Fibroblast of lung (primary cell): Measurements from ENCODE around the gene PAM. TPM values are rescaled to one million over a fixed set of nuclear protein-coding genes. Genes with fewer than 3 reads are reported as not detected.
A peak's percentile ranks its signal among the peaks of the same experiment; 100 is the strongest.

Experiments used
- DNase-seq, 2 donors: peaks; one replicate each; pipeline versions ENCODE4 v3.0.0 to v3.0.0-alpha.2; 2010; ENCODE audit warnings: low read depth in 2 of 2
- H2AFZ ChIP-seq: 2 replicates; pipeline ENCODE4 v1.5.1; 2012; ENCODE audit warnings: low read length, control low read depth, inconsistent platforms
- H3K27ac ChIP-seq: 2 replicates; pipeline ENCODE4 v1.5.1; 2011; ENCODE audit warnings: low read length, control low read depth; ENCODE audit not compliant: insufficient read depth
- H3K27me3 ChIP-seq: 2 replicates; pipeline ENCODE4 v1.5.1; 2011; ENCODE audit warnings: mild to moderate bottlenecking, low read length; ENCODE audit not compliant: control insufficient read depth, insufficient read depth
- H3K36me3 ChIP-seq: 2 replicates; pipeline ENCODE4 v1.5.1; 2011; ENCODE audit warnings: low read length; ENCODE audit not compliant: control insufficient read depth, insufficient read depth
- H3K4me1 ChIP-seq: 2 replicates; pipeline ENCODE4 v1.5.1; 2011; ENCODE audit warnings: low read length; ENCODE audit not compliant: control insufficient read depth, insufficient read depth; ENCODE audit errors: extremely low read depth
- H3K4me2 ChIP-seq: 2 replicates; pipeline ENCODE4 v1.5.1; 2011; ENCODE audit warnings: low read length, control low read depth; ENCODE audit not compliant: insufficient read depth; ENCODE audit errors: extremely low read depth
- H3K4me3 ChIP-seq, 4 experiments: fragments of 200-600 bp in 1 of 4; sonication (generic) in 1 of 4; replicated peaks in 1 of 4; 2 replicates each; pipeline ENCODE4 v1.5.1; 2011 to 2016; ENCODE audit warnings: low read length in 4 of 4, low read depth in 3 of 4, mild to moderate bottlenecking in 3 of 4, control low read depth in 2 of 4, inconsistent platforms in 1 of 4, mixed read lengths in 1 of 4; ENCODE audit not compliant: insufficient read depth in 1 of 4; ENCODE audit errors: control extremely low read depth in 1 of 4
- H3K79me2 ChIP-seq: 2 replicates; pipeline ENCODE4 v1.5.1; 2012; ENCODE audit warnings: mild to moderate bottlenecking, low read length, inconsistent platforms; ENCODE audit not compliant: control insufficient read depth, insufficient read depth
- H3K9ac ChIP-seq: 2 replicates; pipeline ENCODE4 v1.5.1; 2011; ENCODE audit warnings: mild to moderate bottlenecking, low read length, control low read depth; ENCODE audit not compliant: insufficient read depth
- H3K9me3 ChIP-seq: 2 replicates; pipeline ENCODE4 v1.5.1; 2012; ENCODE audit warnings: low read depth, low read length; ENCODE audit not compliant: control insufficient read depth, insufficient read depth
- H4K20me1 ChIP-seq: 2 replicates; pipeline ENCODE4 v1.5.1; 2011; ENCODE audit warnings: low read length; ENCODE audit not compliant: control insufficient read depth, insufficient read depth; ENCODE audit errors: extremely low read depth
- EZH2 ChIP-seq: IDR thresholded peaks from 2 replicates; pipeline ENCODE4 v1.5.1; 2012; ENCODE audit warnings: low read length, control low read depth, mild to moderate bottlenecking; ENCODE audit errors: missing control alignments
- polyA plus RNA-seq, 2 donors: library from polyadenylated mRNA; depleted of rRNA in 1 of 2; stranded (reverse) in 1 of 2; unstranded in 1 of 2; fragments of >200 nt; gene quantifications; 2 replicates each; pipeline ENCODE4 v1.2.1, GENCODE V29; 2011 to 2012; ENCODE audit warnings: missing spikeins in 1 of 2
- total RNA-seq: library from RNA; depleted of rRNA; stranded (reverse); fragments of >200 nt; gene quantifications from 2 replicates; pipeline ENCODE4 v1.2.1, GENCODE V29; 2014
- TF ChIP-seq, protein P1 (sequence below), 2 donors: IDR thresholded peaks in 1 of 2; conservative IDR thresholded peaks in 1 of 2; 1 replicate in 1 of 2; 2 replicates in 1 of 2; pipeline ENCODE4 v1.5.1; 2011 to 2012; ENCODE audit warnings: low read length in 2 of 2, control low read depth in 1 of 2, inconsistent platforms in 1 of 2, low read depth in 1 of 2, mild to moderate bottlenecking in 1 of 2

Gene PAM
- total and polyA plus RNA-seq, 2 donors (not counting 1 experiment from before 2014, with no cell fraction given): 404 to 405 TPM

DNA sequence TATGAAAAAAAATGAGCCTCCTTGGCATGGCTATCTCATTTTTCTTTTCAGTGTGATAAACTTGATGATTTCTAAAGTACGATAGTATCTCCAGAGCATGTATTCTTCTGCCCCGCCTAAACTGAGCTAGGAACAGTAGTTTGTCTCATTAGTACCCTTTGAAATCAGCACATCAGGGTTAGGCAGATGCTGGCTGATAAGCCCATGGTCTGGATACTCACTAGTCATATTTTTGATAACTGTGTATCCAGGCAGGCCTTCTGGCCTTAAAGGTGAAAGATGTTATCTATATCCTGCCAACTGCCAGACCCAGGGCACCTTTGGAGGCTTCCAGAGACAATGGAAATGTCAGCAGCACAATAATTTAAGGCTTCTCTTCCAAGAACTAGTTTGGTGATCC, 261.1 kb downstream of the PAM start:
- Histone ChIP-seq H3K9ac (no peak overlapping the region), H3K27ac (no peak overlapping the region), H3K36me3 (peaks cover 1% of the 10 kb centered on the region), H3K27me3 (no peaks in the 10 kb centered on the region), H3K9me3 (no peaks in the 10 kb centered on the region), H3K4me2 (no peak overlapping the region), H4K20me1 (no peaks in the 10 kb centered on the region), H3K4me1 (peaks cover 2% of the 10 kb centered on the region), H3K4me3 (no peak overlapping the region), H2AFZ (no peak overlapping the region), H3K79me2 (no peaks in the 10 kb centered on the region)
- DNase-seq: no peak
- TF ChIP-seq EZH2: no peak
- TF ChIP-seq, protein P1, sequence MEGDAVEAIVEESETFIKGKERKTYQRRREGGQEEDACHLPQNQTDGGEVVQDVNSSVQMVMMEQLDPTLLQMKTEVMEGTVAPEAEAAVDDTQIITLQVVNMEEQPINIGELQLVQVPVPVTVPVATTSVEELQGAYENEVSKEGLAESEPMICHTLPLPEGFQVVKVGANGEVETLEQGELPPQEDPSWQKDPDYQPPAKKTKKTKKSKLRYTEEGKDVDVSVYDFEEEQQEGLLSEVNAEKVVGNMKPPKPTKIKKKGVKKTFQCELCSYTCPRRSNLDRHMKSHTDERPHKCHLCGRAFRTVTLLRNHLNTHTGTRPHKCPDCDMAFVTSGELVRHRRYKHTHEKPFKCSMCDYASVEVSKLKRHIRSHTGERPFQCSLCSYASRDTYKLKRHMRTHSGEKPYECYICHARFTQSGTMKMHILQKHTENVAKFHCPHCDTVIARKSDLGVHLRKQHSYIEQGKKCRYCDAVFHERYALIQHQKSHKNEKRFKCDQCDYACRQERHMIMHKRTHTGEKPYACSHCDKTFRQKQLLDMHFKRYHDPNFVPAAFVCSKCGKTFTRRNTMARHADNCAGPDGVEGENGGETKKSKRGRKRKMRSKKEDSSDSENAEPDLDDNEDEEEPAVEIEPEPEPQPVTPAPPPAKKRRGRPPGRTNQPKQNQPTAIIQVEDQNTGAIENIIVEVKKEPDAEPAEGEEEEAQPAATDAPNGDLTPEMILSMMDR (conservative IDR thresholded peaks at IDR 0.05 in 1 of 2, IDR thresholded peaks at IDR 0.05 in 1 of 2; ENCODE audit: low read depth in 1 of 2, low read length in 2 of 2): no peak

DNA sequence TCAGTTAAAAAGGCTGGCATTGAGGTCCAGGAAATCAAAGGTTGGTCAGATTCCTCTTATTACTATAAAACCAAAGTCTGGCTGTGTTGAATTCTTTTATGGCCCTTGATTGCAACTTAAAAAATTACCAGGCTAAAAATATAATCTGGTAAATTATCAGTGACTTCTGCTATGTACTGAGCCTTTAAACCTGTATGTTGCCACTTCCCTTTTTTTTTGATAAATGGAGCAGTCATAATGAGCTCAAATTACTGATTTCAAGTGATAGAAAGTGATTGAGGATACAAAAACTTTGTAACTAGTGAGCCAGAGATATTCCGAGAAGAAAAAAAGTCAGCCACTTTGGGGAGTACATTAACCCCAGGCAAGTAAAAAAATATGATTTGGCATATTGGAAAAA, 264.7 kb downstream of the PAM start:
- H3K27ac ChIP-seq: no peak overlapping the region
- no peak for DNase-seq
- H3K4me2 ChIP-seq: no peak overlapping the region
- TF ChIP-seq EZH2: no peak
- TF ChIP-seq, protein P1 (conservative IDR thresholded peaks at IDR 0.05 in 1 of 2, IDR thresholded peaks at IDR 0.05 in 1 of 2; ENCODE audit: low read depth in 1 of 2, low read length in 2 of 2): no peak
- no peaks in the 10 kb centered on the region for H3K79me2 ChIP-seq
- H3K4me3 ChIP-seq: no peak overlapping the region
- H4K20me1 ChIP-seq: no peaks in the 10 kb centered on the region
- H3K9ac ChIP-seq: no peak overlapping the region
- no peaks in the 10 kb centered on the region for H3K27me3 ChIP-seq
- H2AFZ ChIP-seq: no peak overlapping the region
- H3K9me3 ChIP-seq: no peaks in the 10 kb centered on the region
- H3K36me3 ChIP-seq: peaks cover 2% of the 10 kb centered on the region
- H3K4me1 ChIP-seq: no peaks in the 10 kb centered on the region

DNA sequence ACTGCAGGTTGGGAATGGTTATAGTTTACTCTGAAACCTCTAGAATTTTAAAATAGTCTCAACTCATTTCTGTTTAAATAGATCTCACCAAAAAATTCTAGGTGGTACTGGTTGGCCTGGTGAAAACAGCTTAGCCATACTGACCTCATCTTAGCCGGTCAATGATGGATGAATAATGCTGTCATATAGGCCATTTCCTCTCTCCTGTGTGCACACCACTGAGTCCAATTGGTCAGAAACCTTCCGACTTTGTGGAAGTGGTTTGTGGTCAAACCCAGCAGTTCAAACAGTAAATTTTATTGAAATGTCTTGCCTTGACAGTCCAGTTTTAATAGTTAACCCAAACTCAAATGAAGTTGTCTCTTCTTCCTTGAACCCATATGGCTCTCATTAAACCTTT, 266.2 kb downstream of the PAM start:
- DNase-seq: peak in 1 of 2 donors; percentile 80
- peaks cover 2% of the 10 kb centered on the region for H3K36me3 ChIP-seq
- H3K79me2 ChIP-seq: no peaks in the 10 kb centered on the region
- no peak overlapping the region for H3K27ac ChIP-seq
- TF ChIP-seq, protein P1 (conservative IDR thresholded peaks at IDR 0.05 in 1 of 2, IDR thresholded peaks at IDR 0.05 in 1 of 2; ENCODE audit: low read depth in 1 of 2, low read length in 2 of 2): no peak
- no peak for TF ChIP-seq EZH2
- H3K4me3 ChIP-seq: no peak overlapping the region
- no peak overlapping the region for H2AFZ ChIP-seq
- H3K9ac ChIP-seq: no peak overlapping the region
- H3K9me3 ChIP-seq: no peaks in the 10 kb centered on the region
- no peaks in the 10 kb centered on the region for H3K4me1 ChIP-seq
- H3K27me3 ChIP-seq: no peaks in the 10 kb centered on the region
- H3K4me2 ChIP-seq: no peak overlapping the region
- no peaks in the 10 kb centered on the region for H4K20me1 ChIP-seq
